HepG2 (cell line): Measurements from ENCODE around the gene PDCD11. TPM values are rescaled to one million over a fixed set of nuclear protein-coding genes. Genes with fewer than 3 reads are reported as not detected.
A peak's percentile ranks its signal among the peaks of the same experiment; 100 is the strongest.

Source experiments
- AFF4 ChIP-seq: sonication (generic); formaldehyde crosslinking; IDR thresholded peaks from 2 replicates; pipeline ENCODE4 v1.4.0; 2020; ENCODE audit warnings: missing genetic modification reagents
- JARID2 ChIP-seq: sonication (generic); formaldehyde crosslinking; IDR thresholded peaks from 2 replicates; pipeline ENCODE4 v1.8.1; 2023; ENCODE audit warnings: missing genetic modification reagents, inconsistent platforms; ENCODE audit not compliant: insufficient replicate concordance
- MED8 ChIP-seq: sonication (generic); formaldehyde crosslinking; IDR thresholded peaks from 2 replicates; pipeline ENCODE4 v1.8.1; 2023; ENCODE audit warnings: mild to moderate bottlenecking, missing genetic modification reagents; ENCODE audit not compliant: insufficient replicate concordance
- NFIC ChIP-seq: IDR thresholded peaks from 2 replicates; pipeline ENCODE4 v1.6.1; 2012; ENCODE audit warnings: mild to moderate bottlenecking, low read length, inconsistent platforms
- NR2F6 ChIP-seq, 2 experiments: IDR thresholded peaks; 2 replicates each; pipeline ENCODE4 v1.6.1; 2016; ENCODE audit warnings: antibody characterized with exemption in 1 of 2, mild to moderate bottlenecking in 1 of 2
- PLRG1 ChIP-seq: fragments of 450-650 bp; conservative IDR thresholded peaks from 2 replicates; pipeline ENCODE4 v1.6.1; 2016
- TBX2 ChIP-seq: sonication (generic); formaldehyde crosslinking; IDR thresholded peaks from 2 replicates; pipeline ENCODE4 v1.5.0; 2020; ENCODE audit warnings: missing genetic modification reagents, mild to moderate bottlenecking, borderline replicate concordance
- TFDP1 ChIP-seq: IDR thresholded peaks from 2 replicates; pipeline ENCODE4 v1.6.1; 2016; ENCODE audit warnings: missing compliant biosample characterization, missing genetic modification reagents, borderline replicate concordance
- U2AF2 ChIP-seq: fragments of 200-400 bp; formaldehyde crosslinking; IDR thresholded peaks from 2 replicates; pipeline ENCODE4 v1.6.1; 2017; ENCODE audit warnings: low read depth, mild to moderate bottlenecking, low read length
- ZFP36L2 ChIP-seq: sonication (generic); formaldehyde crosslinking; IDR thresholded peaks from 2 replicates; pipeline ENCODE4 v1.4.0; 2020; ENCODE audit warnings: missing genetic modification reagents
- ZFP82 ChIP-seq: sonication (generic); formaldehyde crosslinking; IDR thresholded peaks from 2 replicates; pipeline ENCODE4 v1.5.1; 2020; ENCODE audit warnings: mild to moderate bottlenecking, missing genetic modification reagents, borderline replicate concordance
- ZNF24 ChIP-seq: fragments of 450-650 bp; IDR thresholded peaks from 2 replicates; pipeline ENCODE4 v1.6.1; 2017; ENCODE audit warnings: antibody characterized with exemption, mild to moderate bottlenecking
- ZNF253 ChIP-seq: sonication (generic); formaldehyde crosslinking; IDR thresholded peaks from 2 replicates; pipeline ENCODE4 v1.8.0; 2022; ENCODE audit warnings: mild to moderate bottlenecking, missing genetic modification reagents, borderline replicate concordance
- ZNF703 ChIP-seq: sonication (generic); formaldehyde crosslinking; IDR thresholded peaks from 2 replicates; pipeline ENCODE4 v1.5.1; 2020; ENCODE audit warnings: missing genetic modification reagents, mild to moderate bottlenecking, moderate library complexity, borderline replicate concordance
- ZNF724P ChIP-seq: sonication (generic); formaldehyde crosslinking; IDR thresholded peaks from 2 replicates; pipeline ENCODE4 v1.8.0; 2022; ENCODE audit warnings: missing genetic modification reagents, borderline replicate concordance
- ZNF792 ChIP-seq: IDR thresholded peaks from 2 replicates; pipeline ENCODE4 v1.6.1; 2016
- polyA plus RNA-seq, 8 experiments: library from polyadenylated mRNA; depleted of rRNA in 3 of 8; stranded (reverse) in 7 of 8; unstranded in 1 of 8; fragments of >200 nt; fragmentation: Illumina TruSeq in 4 of 8; extraction: Trizol in 4 of 8; gene quantifications; 2 replicates each; pipeline versions ENCODE4 v1.2.1 to v1.2.3, GENCODE V29; 2011 to 2016; ENCODE audit warnings: low read depth in 4 of 8, missing spikeins in 1 of 8, mixed read lengths in 1 of 8; ENCODE audit not compliant: insufficient read depth in 1 of 8
- total RNA-seq, 5 experiments: library from RNA; depleted of rRNA; stranded (reverse); fragments of >200 nt; fragmentation: Illumina TruSeq; extraction: Trizol; gene quantifications; 2 replicates each; pipeline ENCODE4 v1.2.3, GENCODE V29; 2016; ENCODE audit warnings: low read depth in 1 of 5

The PDCD11 gene
- total and polyA plus RNA-seq, 2 of the 13 experiments (the other 11 are each of a cell fraction or from before 2014, with no cell fraction given), result 12.8 to 52.8 TPM

- TF ChIP-seq AFF4 (CRISPR knock-in tag), result peak; percentile 35; the same call in 1 of the 2 replicates
- no peak for TF ChIP-seq JARID2 (CRISPR knock-in tag)
- TF ChIP-seq ZFP36L2 (CRISPR knock-in tag), result 0 out of 2 replicates have a peak, but pooled peaks have one; percentile 28
- peak; percentile 82 for TF ChIP-seq TFDP1 (CRISPR knock-in tag)
- no peak for TF ChIP-seq ZFP82 (CRISPR knock-in tag)
- TF ChIP-seq U2AF2, result no peak
- no peak for TF ChIP-seq ZNF253 (CRISPR knock-in tag)
- TF ChIP-seq ZNF792 (CRISPR knock-in tag), result peak; percentile 53; the same call in 1 of the 2 replicates
- no peak for TF ChIP-seq NR2F6 (IDR thresholded peaks at IDR 0.05)
- no peak for TF ChIP-seq NR2F6 (CRISPR knock-in tag; IDR thresholded peaks at IDR 0.05)
- TF ChIP-seq ZNF24, result no peak
- TF ChIP-seq PLRG1, result no peak
- TF ChIP-seq ZNF703 (CRISPR knock-in tag), result no peak; the same call in 1 of the 2 replicates
- TF ChIP-seq NFIC, result no peak
- TF ChIP-seq ZNF724P (CRISPR knock-in tag), result peak; percentile 50
- peak; percentile 11 for TF ChIP-seq MED8
- peak; percentile 80; the same call in 1 of the 2 replicates for TF ChIP-seq TBX2 (CRISPR knock-in tag)
Observed at GRCh38 chr10:103396067-103396788, at the start of gene PDCD11, which contains the start of gene ATP5MK (continued).
